ENCODE measurements around the gene RSL1D1. TPM values are rescaled to one million over a fixed set of nuclear protein-coding genes. Genes with fewer than 3 reads are reported as not detected.
A peak's percentile ranks its signal among the peaks of the same experiment; 100 is the strongest.

Gene RSL1D1
- total and polyA plus RNA-seq, 12 donors, result 24.7 to 133 (median 101) TPM

- ATAC-seq, result no peak
- Histone ChIP-seq H3K4me3 (no peak overlapping the region), H3K27ac (no peak overlapping the region), H3K27me3 (no peaks in the 10 kb centered on the region), H3K36me3 (peaks cover 0 to 51% (median 7%) of the 10 kb centered on the region in 9 donors), H3K9me3 (no peaks in the 10 kb centered on the region), H3K4me1 (peaks cover 0 to 51% (median 29%) of the 10 kb centered on the region in 9 donors)
- intact Hi-C loops (cut with DNase I), result loop anchor here in 1 of 10 donors (10.0 kb wide), 1 partner anchor 196 kb away; no protein-coding TSS in a partner anchor
- 81 to 91% methylated on average over 2 of the region's 2 CpGs for WGBS, 2 donors
- TF ChIP-seq CTCF (IDR thresholded peaks at IDR 0.05), result no peak
- DNase-seq, result no peak
Observed at GRCh38 chr16:11868412-11868980, 17.2 kb upstream of the RSL1D1 start.

- peaks cover 0 to 36% (median 17%) of the 10 kb centered on the region in 9 donors for H3K4me1 ChIP-seq
- no peaks in the 10 kb centered on the region for H3K27me3 ChIP-seq
- H3K9me3 ChIP-seq, result no peaks in the 10 kb centered on the region
- WGBS, 2 donors, result 92 to 95% methylated on average over 2 of the region's 2 CpGs
- no peak for DNase-seq
- no peak for ATAC-seq
- no peak for TF ChIP-seq CTCF (IDR thresholded peaks at IDR 0.05)
- no peak overlapping the region for H3K4me3 ChIP-seq
- intact Hi-C loops (cut with DNase I), result loop anchor here in 1 of 10 donors (10.0 kb wide), 1 partner anchor 202 kb away; no protein-coding TSS in a partner anchor
- H3K36me3 ChIP-seq, result no peaks in the 10 kb centered on the region
- H3K27ac ChIP-seq, result no peak overlapping the region
Observed at GRCh38 chr16:11862489-11862888, 11.1 kb upstream of the RSL1D1 start.

GRCh38 chr16:11857161-11857560 is 5.8 kb upstream of the RSL1D1 start:
- no peaks in the 10 kb centered on the region for H3K9me3 ChIP-seq
- no peak for TF ChIP-seq CTCF (IDR thresholded peaks at IDR 0.05)
- H3K27me3 ChIP-seq, result no peaks in the 10 kb centered on the region
- no peak overlapping the region for H3K27ac ChIP-seq
- no peak overlapping the region for H3K4me3 ChIP-seq
- peaks cover 0 to 8% (median 0%) of the 10 kb centered on the region in 9 donors for H3K36me3 ChIP-seq
- WGBS, 2 donors, result 65 to 93% methylated on average over 4 of the region's 4 CpGs
- DNase-seq (no peak), ATAC-seq (no peak)
- peaks cover 0 to 32% (median 20%) of the 10 kb centered on the region in 9 donors for H3K4me1 ChIP-seq
- intact Hi-C loops (cut with DNase I), result loop anchor here in 4 of 10 donors (10.0 kb wide), 2 partner anchors 58 to 208 kb away; partner anchors contain the start of gene GSPT1 (in 2 of the 4)

GRCh38 chr16:11852092-11852809 is 909 bp upstream of the RSL1D1 start:
- Histone ChIP-seq H3K9me3 (no peaks in the 10 kb centered on the region), H3K36me3 (peaks cover 0 to 36% (median 12%) of the 10 kb centered on the region in 9 donors), H3K4me3 (peak overlapping the region; percentile 65 to 94 (median 83)), H3K4me1 (peaks cover 0 to 53% (median 36%) of the 10 kb centered on the region in 9 donors), H3K27ac (peak overlapping the region; percentile 52 to 94 (median 89)), H3K27me3 (no peaks in the 10 kb centered on the region)
- no peak for DNase-seq
- ATAC-seq, result peak in 1 of 8 donors; percentile 2
- intact Hi-C loops (cut with DNase I), result loop anchor here in 5 of 10 donors (5.0 to 10.0 kb wide), 3 partner anchors 60 to 213 kb away; partner anchors contain the start of gene GSPT1 (in 2 of the 5)
- 49% methylated on average over 33 of the region's 33 CpGs for WGBS, 2 donors
- no peak for TF ChIP-seq CTCF (IDR thresholded peaks at IDR 0.05)
